LNCAP (cell line): ENCODE data around the gene SETD2.

Experiments used
- TF ChIP-seq, protein P1 (sequence below): fragments of 450-650 bp; IDR thresholded peaks from 2 replicates; pipeline ENCODE4 v1.5.1; 2017; ENCODE audit warnings: mild to moderate bottlenecking

The SETD2 gene

GRCh38 chr3:46991406-46992165 is 172.3 kb downstream of the SETD2 start:
- TF ChIP-seq, protein P1, sequence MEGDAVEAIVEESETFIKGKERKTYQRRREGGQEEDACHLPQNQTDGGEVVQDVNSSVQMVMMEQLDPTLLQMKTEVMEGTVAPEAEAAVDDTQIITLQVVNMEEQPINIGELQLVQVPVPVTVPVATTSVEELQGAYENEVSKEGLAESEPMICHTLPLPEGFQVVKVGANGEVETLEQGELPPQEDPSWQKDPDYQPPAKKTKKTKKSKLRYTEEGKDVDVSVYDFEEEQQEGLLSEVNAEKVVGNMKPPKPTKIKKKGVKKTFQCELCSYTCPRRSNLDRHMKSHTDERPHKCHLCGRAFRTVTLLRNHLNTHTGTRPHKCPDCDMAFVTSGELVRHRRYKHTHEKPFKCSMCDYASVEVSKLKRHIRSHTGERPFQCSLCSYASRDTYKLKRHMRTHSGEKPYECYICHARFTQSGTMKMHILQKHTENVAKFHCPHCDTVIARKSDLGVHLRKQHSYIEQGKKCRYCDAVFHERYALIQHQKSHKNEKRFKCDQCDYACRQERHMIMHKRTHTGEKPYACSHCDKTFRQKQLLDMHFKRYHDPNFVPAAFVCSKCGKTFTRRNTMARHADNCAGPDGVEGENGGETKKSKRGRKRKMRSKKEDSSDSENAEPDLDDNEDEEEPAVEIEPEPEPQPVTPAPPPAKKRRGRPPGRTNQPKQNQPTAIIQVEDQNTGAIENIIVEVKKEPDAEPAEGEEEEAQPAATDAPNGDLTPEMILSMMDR, result no peak

DNA sequence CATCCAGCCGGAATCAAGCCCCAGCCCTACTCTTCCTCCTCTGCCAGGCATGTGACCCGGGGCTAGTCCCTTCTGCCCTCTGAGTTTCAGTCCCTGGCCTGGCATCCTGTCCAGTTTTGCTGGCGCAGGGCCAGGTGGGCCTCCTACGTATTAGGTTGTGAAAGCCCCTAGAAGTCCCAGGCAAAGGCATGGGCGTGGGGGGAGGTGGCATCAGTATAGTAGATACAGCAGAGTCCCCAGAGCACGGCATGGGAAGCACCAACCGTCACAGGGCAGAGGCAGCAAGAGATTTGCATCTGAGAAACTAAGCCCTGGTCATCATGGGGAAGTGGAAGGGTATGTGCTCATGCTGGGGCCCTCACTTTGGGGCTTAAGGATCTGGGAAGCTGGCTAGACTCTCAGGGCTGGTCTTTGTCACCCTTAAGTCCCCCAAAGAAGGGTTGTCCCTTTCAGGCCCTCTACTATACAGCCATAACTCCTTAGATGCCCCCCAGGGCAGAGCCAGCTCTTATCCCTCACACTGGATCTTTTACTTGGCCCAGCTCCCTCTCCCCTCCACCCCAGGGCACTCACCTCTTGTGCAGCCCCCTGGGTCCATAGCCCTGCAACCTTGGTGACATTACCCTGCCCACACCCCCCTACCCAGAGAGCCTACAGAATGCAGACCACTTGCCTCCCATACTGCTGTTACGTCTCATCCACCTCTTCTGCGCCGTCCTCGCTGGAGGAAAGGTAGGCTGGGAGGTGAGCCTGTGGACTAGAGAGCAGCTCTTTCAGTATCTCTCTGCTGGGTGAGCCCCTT is 173.1 kb downstream of the SETD2 start:
- TF ChIP-seq, protein P1, result no peak

DNA sequence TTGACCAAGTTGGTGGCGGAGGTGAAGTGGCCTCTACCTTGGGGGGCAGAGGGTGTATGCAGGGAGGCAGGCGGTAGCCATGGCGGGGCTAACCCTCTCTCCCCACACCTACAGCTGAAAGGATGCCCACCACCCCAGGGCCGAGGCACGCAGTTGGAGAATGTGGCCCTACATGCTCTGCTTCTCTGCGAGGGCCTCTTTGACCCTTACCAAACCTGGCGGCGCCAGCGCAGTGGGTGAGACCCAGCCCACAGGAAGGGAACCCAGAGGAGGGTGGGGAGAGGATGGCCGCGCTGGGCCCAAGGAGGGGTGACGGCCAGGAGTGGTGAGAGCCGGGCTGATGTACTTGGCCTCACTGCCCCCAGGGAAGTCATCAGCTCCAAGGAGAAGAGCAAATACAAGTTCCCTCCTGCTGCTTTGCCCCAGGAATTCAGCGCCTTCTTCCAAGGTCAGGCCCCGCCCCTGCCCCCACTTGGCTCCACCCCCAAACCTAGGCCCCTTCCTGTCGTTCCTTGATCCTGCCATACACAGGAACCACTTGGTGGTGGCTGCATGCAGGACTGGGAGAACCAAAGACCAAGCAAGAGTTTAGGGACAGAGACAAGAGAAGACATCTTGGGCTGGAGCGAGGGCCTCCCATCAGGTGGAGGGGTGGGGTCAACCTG is 174.6 kb downstream of the SETD2 start:
- TF ChIP-seq, protein P1, result no peak

DNA sequence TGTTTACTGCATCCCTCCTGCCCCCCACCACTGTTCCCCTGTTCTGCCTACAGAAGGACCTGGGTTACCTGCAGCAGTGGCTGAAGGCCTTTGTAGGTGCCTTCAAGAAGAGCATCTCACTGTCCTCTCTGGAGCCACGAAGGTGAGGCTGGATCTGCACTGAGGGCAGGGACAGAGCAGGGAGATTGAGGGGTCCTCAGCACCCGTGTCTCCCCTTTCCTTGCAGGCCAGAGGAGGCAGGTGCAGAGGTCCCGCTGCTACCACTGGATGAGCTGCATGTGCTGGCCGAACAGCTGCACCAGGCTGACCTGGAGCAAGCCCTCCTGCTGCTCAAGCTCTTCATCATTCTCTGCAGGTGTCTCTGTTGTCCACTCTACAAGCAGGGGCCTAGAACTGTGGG is 175.3 kb downstream of the SETD2 start:
- TF ChIP-seq, protein P1, result no peak

GRCh38 chr3:46987743-46988401 is 176.0 kb downstream of the SETD2 start:
- TF ChIP-seq, protein P1, result no peak

DNA sequence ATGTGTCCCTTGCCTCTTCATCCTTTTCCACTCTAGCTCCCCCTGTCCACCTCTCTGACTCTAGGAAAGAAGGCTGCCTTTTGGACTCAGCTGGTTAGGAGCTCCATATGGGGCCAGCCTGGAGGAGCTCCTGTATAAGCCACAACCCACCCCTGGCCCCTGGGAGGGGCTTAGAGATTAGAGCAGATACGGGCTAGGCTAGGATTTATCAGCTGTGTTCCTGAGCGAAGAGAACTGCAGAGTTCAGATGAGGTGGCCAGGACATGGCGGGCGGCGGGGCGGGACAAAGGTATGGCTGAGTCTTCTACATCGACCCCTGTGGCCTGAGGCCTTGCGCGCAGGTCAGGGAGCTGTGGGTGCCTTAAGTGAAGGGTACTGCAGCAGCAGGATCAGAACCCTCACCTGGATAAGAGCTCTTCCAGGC is 176.6 kb downstream of the SETD2 start:
- TF ChIP-seq, protein P1, result no peak

GRCh38 chr3:46986782-46987310 is 177.1 kb downstream of the SETD2 start:
- TF ChIP-seq, protein P1, result no peak
